Measurements from ENCODE around the gene GARNL3.
A peak's percentile ranks its signal among the peaks of the same experiment; 100 is the strongest.

Gene GARNL3

GRCh38 chr9:127292415-127292814, 27.8 kb downstream of the GARNL3 start:
- TF ChIP-seq, protein P1, sequence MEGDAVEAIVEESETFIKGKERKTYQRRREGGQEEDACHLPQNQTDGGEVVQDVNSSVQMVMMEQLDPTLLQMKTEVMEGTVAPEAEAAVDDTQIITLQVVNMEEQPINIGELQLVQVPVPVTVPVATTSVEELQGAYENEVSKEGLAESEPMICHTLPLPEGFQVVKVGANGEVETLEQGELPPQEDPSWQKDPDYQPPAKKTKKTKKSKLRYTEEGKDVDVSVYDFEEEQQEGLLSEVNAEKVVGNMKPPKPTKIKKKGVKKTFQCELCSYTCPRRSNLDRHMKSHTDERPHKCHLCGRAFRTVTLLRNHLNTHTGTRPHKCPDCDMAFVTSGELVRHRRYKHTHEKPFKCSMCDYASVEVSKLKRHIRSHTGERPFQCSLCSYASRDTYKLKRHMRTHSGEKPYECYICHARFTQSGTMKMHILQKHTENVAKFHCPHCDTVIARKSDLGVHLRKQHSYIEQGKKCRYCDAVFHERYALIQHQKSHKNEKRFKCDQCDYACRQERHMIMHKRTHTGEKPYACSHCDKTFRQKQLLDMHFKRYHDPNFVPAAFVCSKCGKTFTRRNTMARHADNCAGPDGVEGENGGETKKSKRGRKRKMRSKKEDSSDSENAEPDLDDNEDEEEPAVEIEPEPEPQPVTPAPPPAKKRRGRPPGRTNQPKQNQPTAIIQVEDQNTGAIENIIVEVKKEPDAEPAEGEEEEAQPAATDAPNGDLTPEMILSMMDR (IDR thresholded peaks at IDR 0.05; ENCODE audit: control insufficient read depth, extremely low read depth, insufficient read depth): no peak

DNA sequence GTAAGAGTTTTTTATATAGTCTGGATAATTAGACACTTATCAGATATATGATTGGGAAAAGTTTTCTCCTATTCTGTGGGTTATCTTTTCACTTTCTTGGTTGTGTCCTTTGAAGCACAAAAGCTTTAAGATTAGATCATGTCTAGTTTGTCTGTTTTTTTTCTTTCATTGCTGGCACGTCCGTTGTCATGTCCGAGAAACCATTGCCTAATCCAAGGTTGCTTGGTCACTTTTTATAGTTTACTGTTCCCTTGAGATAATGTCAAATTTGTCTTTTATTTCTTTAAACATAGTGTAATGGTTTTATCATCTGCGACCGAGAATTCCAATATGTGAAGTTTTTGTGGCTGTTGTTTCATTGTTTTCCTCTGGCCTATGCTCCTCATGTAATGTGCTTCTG, 28.8 kb downstream of the GARNL3 start:
- no peak overlapping the region for H3K4me3 ChIP-seq (ENCODE audit: low read depth, low read length)
- TF ChIP-seq, protein P1 (IDR thresholded peaks at IDR 0.05; ENCODE audit: control insufficient read depth, extremely low read depth, insufficient read depth): no peak
- peak; percentile 17 for DNase-seq (ENCODE audit: low read depth)

More at GRCh38 chr9:127292415-127292814, 27.8 kb downstream of the GARNL3 start:
- H3K4me3 ChIP-seq (ENCODE audit: low read depth, low read length): no peak overlapping the region
- DNase-seq (ENCODE audit: low read depth): no peak

DNA sequence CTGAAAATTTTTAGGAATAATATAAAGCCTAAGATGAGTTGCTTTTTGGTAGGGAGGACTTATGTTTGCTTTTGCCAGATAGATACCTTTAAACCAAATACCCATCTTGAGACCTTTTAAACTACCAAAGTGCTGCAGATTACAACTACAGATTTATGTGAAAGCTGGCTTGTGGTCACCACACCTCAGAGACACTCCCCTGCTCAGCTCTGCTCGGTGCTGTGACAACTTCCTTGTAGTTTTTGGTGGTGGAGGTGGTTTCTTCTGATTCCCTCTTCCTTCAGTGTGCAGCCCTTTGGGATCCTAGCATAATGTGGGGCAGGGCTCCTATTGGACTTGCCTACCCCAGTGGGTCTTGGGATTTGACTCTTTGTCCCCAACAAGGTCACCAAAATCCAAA, 29.2 kb downstream of the GARNL3 start:
- TF ChIP-seq, protein P1 (IDR thresholded peaks at IDR 0.05; ENCODE audit: control insufficient read depth, extremely low read depth, insufficient read depth): no peak
- H3K4me3 ChIP-seq (ENCODE audit: low read depth, low read length): no peak overlapping the region
- DNase-seq (ENCODE audit: low read depth): no peak

- no peak for DNase-seq (ENCODE audit: low read depth)
- TF ChIP-seq, protein P1 (IDR thresholded peaks at IDR 0.05; ENCODE audit: control insufficient read depth, extremely low read depth, insufficient read depth): no peak
- no peak overlapping the region for H3K4me3 ChIP-seq (ENCODE audit: low read depth, low read length)
Measured at GRCh38 chr9:127295005-127295404, 30.4 kb downstream of the GARNL3 start.

DNA sequence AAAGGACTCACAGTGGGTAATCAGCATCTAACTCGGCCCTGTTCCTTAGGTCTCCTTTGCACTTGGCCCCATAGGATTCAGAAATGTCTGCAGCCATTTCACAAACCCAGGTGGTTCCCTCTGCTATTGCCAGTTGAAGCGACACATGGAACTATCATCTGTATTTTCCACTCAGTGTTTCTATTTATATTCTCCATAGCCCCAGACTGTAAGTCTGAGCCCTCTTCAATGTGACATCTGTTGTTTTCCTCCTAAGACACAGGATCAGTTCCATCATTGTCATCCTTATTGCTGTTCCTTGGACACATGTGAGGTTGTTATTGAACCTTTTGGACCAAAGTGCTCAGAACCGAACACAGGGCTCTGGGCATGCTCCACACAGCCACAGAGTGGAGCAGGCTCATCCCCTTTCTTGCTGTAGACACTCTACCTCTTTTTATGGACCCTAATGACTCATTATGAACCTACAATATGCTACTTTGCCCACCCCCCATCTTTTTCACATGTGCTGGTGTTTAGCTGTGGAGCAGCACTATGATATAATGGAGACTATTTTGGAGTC, 36.4 kb downstream of the GARNL3 start:
- TF ChIP-seq, protein P1 (IDR thresholded peaks at IDR 0.05; ENCODE audit: control insufficient read depth, extremely low read depth, insufficient read depth): no peak
- DNase-seq (ENCODE audit: low read depth): no peak
- H3K4me3 ChIP-seq (ENCODE audit: low read depth, low read length): no peak overlapping the region

- TF ChIP-seq, protein P1 (IDR thresholded peaks at IDR 0.05; ENCODE audit: control insufficient read depth, extremely low read depth, insufficient read depth): no peak
- no peak for DNase-seq (ENCODE audit: low read depth)
- H3K4me3 ChIP-seq (ENCODE audit: low read depth, low read length): no peak overlapping the region
Measured at GRCh38 chr9:127303830-127304229, 39.3 kb downstream of the GARNL3 start.

- no peak for DNase-seq (ENCODE audit: low read depth)
- no peak overlapping the region for H3K4me3 ChIP-seq (ENCODE audit: low read depth, low read length)
- TF ChIP-seq, protein P1 (IDR thresholded peaks at IDR 0.05; ENCODE audit: control insufficient read depth, extremely low read depth, insufficient read depth): no peak
Measured at GRCh38 chr9:127305206-127305837, 40.7 kb downstream of the GARNL3 start.
